ENCODE data around the gene SUMO4.

DNA sequence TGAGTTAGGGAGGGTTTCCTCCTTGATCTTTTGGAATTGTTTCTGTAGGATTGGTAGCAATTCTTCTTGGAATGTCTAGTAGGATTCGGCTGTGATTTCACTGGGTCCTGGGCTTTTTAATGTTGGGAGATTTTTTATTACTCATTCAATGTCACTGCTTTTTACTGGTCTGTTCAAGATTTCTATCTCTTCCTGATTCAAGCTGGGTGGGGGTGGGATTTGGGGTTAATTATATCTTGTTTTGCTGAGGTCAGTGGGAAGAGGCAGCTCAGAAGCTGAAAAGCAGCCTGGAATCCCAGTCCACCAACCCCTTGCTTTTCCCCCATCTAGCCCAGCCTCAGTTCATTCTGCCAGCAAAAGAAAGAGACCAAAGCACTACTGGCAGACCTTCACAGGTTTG lies 39.6 kb downstream of the SUMO4 start:
- no peak for TF ChIP-seq POLR2A (IDR thresholded peaks at IDR 0.05; ENCODE audit: control extremely low read depth in 1 of 2, low read depth in 2 of 2, low read length in 2 of 2)
- no peak for TF ChIP-seq TBP (IDR thresholded peaks at IDR 0.05; ENCODE audit: low read depth, low read length)
- no peak for TF ChIP-seq ATF3 (IDR thresholded peaks at IDR 0.05; ENCODE audit: insufficient read depth, low read depth, low read length)
- TF ChIP-seq BCL11A (IDR thresholded peaks at IDR 0.05; ENCODE audit: low read depth in 2 of 2, low read length in 2 of 2), result no peak
- no peak for TF ChIP-seq CTCF (IDR thresholded peaks at IDR 0.05; ENCODE audit: control extremely low read depth in 1 of 3, insufficient read depth in 1 of 3, low read depth in 1 of 3, low read length in 3 of 3)
- TF ChIP-seq MAX (IDR thresholded peaks at IDR 0.05), result no peak
- TF ChIP-seq TAF1 (IDR thresholded peaks at IDR 0.05; ENCODE audit: low read depth, low read length), result no peak
- TF ChIP-seq POLR2AphosphoS5 (IDR thresholded peaks at IDR 0.05; ENCODE audit: low read depth, low read length), result no peak
- no peak for TF ChIP-seq SIRT6 (IDR thresholded peaks at IDR 0.05; ENCODE audit: low read length)
- TF ChIP-seq RNF2 (IDR thresholded peaks at IDR 0.05; ENCODE audit: borderline replicate concordance, low read depth, low read length, missing control alignments, poor library complexity, severe bottlenecking), result no peak
- no peak for TF ChIP-seq EGR1 (IDR thresholded peaks at IDR 0.05; ENCODE audit: borderline replicate concordance, low read depth, low read length)
- TF ChIP-seq MAFK (IDR thresholded peaks at IDR 0.05; ENCODE audit: low read depth, low read length), result no peak

Data from H1 (cell line).